Measurements from ENCODE around the gene FGF11. TPM values are rescaled to one million over a fixed set of nuclear protein-coding genes. Genes with fewer than 3 reads are reported as not detected.
"Not testable (repeated sequence)": the region's sequence is repeated elsewhere in the genome, so short reads cannot be mapped to it uniquely, and the experiment has no call there.

FGF11 gene
- total RNA-seq, 1 donor from 2014 or later, result 2.4 TPM

DNA sequence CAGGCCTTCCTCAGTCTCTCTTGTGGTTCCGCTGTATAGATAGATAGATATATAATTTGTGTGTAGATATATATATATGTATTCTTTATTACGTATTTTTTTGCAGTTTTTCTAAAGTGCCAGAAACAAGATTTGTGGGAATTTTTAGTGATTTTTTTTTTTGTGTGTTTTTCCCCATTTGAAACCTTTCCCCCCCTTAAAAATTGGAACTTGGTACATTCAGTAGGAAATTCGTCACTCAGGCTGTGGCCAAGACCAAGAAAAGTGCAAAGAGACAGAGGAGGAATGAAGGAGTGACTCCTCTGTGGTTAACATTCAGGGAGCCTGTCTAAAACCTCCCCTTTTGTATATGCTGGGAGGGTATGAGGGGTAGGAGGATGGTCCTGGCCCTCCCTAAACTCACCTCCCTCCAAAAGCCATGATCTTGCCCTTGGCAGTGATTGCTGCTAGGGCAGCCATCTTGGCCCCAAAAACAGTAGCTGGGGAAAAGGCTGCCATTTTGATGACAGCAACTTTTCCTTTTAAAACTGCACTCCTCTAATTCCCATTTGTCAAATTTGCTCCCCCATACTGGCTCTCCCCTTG lies 20.7 kb downstream of the FGF11 start:
- no peak for DNase-seq (ENCODE audit: low spot score)

DNA sequence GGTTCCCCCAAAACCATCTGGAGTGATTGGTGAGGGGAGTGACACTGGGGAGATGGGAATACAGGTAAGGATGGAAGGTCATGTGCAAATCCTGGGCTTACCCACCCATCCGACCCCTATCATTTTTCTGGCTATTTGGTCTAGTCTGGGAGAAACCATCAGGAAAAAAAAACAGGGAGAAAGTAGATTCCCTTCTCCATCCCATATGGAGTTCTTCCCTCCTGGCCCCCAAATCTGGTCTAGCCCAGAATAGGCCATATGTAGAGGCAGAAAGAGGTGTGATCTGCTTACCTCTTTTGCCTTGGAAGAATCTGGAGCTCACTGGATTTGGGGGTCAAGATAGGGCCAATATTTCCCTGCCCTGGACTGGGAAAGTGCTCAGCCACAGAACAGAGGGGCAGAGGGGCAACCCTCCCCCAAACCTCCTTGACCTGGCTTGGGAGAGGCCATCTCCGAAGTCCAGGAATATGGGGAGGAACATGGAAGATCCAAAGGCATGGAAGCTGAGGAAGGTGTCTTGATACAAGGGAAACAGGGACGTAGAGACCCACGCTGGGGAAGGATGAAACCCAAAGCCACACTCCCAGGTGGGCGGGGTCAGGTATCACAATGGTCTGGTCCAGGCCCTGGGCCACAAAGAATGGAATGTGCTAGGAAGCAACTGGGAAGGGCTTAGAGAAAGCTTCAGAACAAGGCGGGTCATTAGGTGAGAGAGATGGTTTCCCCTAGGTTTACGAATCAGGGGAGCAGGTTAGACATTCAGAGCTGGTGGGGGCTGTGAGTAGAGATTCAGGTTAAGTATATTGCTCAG lies 21.7 kb downstream of the FGF11 start:
- DNase-seq (ENCODE audit: low spot score), result no peak

DNA sequence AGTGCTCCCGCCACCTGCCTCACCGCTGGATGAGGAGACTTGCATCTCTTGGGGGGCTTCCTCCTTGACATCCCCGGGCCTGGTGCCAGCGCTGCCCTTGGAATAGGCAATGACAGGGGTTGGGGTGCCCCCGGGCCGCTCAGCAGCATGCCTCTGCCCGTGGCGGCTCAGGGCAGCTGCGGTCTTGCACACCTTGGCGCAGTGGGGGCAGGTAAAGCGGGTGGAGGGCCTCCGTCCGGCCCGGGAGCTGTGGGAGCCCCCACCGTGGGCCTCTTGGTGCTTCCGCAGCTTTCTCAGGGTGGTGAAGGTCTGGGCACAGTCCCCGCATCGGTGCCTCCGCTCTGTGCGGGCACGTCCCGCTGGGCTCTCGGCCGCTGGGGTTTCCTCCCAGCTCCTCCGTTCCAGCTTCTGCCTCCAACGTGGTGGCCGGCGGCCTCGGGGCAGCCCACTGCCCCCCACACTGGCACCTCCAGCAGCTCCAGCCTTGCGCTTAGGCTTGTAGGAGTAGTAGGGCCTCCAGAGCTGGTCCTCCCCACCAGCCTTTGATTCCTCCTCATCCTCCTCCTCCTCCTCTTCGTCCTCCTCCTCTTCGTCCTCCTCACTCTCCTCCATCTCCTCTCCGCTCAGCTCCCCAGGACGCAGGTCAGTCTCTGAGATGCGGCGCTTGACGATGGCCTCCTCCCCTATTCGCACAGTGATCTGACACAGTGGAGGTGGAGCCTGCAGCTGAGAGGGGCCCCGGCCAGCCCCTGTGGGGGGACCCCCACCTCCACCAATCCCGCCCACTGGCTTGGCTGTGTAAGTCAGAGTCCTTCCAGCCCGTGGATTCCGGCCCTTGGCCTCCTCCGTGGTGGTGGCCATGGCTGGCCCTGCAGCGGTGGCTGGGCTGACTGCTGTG lies 23.4 kb downstream of the FGF11 start:
- DNase-seq (ENCODE audit: low spot score), result no peak

DNA sequence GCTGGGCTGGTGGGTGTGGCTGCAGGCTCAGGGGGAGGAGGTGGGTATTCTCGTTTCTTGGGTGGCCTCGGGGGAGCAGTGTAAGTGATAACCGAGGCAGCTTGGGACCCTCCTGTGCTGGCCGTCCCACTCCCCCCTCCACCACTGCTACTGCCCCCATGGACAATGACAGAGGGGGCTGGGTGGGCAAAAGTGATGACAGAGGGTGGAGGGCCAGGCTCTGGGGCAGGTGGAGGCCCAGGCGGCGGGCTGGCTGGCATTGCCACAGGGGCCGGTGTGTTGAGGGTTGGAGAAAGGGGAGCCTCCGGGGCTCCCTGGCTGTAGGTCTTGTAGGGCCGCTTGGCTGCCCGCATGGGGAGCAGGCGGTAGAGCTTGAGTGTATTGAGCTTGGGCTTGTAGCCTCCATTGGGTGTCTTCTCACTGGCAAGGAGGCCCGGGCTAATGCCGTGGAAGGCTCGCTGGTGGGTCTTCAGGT lies 24.1 kb downstream of the FGF11 start:
- no peak for DNase-seq (ENCODE audit: low spot score)

DNA sequence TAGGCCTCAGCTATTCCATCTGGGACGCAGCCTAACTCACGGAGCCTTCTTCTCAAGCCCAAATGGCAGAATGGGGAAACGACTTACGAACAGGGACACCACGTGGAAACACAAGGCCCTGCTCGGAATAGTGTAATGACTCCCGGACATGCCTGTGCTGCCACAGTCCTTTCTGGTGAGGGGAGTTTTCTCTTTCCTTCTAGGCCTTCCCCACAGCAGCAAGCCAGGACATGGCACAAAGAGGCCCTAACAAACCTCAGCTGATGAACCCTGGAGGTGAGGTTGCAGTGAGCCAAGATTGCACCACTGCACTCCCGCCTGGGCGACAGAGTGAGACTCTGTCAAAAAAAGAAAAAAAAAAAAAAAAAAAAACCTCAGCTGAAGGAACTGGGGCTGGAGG lies 24.8 kb downstream of the FGF11 start:
- DNase-seq (ENCODE audit: low spot score), result no peak

DNA sequence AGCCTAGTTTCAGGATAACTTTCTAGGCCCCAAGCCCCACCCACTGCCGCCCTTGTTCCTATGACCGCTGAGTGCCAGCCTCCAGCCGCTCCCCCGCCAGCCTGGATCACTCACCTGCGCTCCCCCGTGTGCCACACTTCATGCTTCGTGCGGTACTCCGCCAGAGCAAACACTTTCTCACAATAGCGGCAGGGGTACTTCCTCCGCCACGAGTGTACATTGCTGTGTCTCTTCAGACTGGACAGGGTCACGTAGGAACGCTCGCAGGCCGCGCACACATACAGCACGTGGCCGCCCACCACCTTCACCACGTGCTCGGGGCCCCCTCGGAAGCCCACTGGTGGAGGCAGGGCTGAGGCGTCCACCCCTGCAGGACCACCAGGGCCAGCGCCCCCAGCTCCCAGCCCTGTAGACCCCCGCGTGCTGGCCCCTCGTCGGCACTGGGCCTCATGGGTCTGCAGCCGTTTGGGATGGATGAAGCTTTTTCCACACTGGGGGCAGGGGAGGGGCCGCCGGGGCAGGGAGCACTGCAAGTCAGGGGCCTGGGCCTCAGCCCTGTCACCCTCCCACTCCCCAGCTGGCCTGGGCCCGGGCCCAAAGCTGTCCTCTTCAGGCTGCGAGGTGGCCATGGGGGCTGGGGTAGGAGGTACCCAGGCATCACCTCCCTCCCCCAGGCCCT lies 26.4 kb downstream of the FGF11 start:
- no peak for DNase-seq (ENCODE audit: low spot score)

DNA sequence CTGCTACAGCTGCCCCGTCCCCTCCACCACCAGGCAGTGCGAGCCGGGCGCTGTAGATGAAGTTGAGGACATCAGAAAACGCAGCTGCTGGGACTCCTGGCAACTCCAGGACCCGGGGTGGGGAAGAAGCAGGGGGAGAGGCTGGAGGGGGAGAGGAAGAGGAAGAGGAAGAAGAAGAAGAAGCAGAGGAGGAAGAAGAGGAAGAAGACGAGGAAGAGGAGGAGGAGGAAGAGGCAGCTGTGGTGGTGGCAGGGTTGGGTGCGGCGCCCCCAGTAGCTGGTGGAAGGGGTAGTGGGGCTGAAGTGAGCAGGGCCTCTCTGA lies 27.0 kb downstream of the FGF11 start:
- DNase-seq (ENCODE audit: low spot score), result no peak

DNA sequence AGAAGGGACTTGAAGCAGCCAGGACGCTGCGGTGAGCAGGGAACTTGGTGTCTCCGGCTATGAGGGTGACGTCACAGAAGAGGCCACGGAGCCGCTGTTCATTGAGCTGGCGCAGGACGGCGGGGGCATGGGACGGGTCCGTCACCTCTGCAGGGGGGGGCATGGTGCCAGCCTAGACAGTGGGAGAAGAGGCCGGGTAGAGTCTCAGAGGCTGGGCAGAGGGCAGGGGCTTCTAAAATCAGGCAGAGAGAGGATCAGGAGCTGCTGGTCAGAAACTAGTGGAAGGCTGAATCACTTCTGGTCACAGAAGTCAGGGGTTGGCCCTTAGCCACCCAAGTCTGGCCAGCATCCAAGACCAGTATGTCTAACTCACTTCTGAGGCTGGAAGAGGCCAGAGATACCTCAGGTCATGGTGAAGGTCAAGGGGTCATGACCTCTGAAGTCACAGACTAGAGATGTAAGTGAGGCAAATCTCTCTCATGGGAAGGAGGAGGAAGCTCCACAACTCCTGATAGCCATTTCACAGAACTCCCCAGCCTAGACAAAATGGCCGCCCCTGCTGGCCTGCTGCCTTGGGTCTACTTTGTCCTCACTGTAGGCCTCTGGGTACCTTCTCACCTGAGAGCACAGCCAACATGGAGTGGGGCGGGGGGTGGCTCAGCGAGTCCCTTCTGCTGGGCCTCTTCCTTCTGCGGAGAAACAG lies 27.5 kb downstream of the FGF11 start:
- DNase-seq (ENCODE audit: low spot score), result no peak

DNA sequence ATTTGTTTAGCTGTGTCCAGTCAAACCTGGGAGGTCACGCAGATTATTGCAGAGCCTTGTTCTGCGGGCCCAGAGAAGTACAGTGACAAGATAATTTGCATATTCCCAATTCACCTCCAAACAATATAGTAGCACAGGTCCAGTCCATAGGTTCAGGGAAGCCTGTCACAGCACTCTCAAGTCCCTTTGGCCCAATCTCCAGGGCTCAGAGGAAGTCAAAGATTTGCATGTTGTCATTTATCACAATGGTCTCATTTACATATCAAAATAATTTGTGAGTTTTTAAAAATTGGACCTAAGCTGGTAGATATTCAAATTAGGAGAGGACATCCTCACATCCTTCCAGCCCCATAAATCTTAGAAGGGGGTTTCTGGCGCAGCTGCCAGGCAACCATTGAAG lies 28.2 kb downstream of the FGF11 start:
- no peak for DNase-seq (ENCODE audit: low spot score)

DNA sequence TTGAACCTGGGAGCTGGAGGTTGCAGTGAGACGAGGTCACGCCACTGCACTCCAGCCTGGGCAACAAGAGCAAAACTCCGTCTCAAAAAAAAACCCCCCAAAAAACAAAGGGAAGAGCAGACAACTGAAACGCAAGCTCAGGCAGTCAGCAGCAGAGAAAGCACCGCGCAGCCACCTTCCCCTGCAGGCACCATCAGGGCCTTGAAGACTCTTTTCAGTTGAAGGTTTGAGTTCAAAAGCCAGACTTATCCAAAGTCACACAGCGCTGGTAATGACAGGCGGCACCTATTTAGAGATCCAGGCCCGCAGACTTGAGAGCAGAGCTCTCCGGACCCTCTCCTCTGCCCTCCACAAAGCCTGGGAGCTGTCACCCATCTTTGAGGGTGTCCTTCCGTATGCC lies 29.0 kb downstream of the FGF11 start:
- no peak for DNase-seq (ENCODE audit: low spot score)

DNA sequence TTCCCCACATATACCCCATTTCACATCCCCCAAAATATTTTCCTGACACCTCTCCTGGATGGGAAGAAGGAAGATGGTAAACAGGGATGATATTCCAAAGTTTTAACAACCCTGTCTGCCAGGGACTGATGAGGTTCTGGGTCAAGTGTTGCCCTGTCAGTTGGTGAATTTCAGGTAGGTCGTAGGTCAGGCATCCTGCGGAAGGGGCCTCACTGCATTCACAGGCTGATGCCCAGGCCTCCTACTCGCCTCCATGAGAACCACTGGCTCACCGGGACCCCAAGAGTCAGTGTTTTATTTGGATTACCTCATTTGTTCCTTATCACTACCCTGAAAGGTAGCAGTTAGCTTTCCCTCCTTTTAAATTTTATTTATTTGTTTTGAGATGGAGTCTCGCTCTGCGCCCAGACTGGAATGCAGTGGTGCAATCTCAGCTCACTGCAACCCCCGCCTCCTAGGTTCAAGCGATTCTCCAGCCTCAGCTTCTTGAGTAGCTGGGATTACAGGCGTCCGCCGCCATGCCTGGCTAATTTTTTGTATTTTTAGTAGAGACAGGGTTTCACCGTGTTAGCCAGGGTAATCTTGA lies 29.6 kb downstream of the FGF11 start:
- no peak for DNase-seq (ENCODE audit: low spot score)

DNA sequence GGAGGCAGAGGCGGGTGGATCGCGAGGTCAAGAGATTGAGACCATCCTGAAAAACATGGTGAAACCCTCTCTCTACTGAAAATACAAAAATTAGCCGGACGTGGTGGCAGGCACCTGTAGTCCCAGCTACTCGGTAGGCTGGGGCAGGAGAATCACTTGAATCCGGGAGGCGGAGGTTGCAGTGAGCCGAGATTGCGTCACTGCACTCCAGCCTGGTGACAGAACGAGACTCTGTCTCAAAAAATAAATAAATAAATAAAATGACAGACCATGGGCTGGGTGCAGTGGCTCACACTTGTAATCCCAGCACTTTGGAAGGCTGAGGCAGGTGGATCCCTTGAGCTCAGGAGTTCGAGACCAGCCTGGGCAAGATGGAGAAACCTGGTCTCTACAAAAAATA lies 30.5 kb downstream of the FGF11 start:
- not testable (repeated sequence) for DNase-seq (ENCODE audit: low spot score)

DNA sequence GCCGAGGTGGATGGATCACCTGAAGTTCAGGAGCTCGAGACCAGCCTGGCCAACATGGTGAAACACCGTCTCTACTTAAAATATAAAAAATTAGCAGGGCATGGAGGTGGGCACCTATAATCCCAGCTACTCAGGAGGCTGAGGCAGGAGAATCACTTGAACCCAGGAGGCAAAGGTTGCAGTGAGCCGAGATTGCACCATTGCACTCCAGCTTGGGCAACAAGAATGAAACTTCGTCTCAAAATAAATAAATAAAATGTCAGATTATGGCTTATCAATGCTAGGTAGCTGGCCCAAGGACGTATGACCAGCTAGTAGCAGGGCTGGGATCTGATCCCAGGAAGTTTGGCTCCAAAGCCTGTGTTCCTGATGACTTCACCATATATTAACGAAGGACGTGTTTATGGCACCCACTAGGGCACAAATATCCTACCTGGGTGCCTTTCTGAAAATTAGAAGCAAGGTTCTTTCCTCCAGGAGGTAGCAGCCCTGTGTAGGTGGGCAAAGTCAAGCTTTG lies 31.2 kb downstream of the FGF11 start:
- DNase-seq (ENCODE audit: low spot score), result not testable (repeated sequence)

DNA sequence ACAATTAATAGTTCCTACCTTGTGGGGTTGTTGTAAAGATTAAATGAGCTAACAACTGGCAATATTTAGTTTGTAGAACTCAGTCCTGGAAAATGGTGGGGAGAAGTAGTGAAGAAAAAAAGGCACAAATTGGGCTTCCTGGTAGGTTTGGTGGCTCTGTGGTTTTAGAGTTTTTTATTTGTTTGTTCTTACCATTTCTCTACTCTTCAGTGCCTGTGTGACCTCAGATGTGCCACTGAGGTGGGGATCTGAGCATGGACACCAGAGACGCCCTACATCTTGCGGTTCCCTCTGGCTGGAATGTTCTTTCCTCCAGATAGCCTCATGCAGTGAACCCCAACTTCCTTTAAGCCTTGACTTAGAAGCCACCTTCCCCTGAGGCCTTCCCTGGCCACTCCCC lies 32.4 kb downstream of the FGF11 start:
- no peak for DNase-seq (ENCODE audit: low spot score)

DNA sequence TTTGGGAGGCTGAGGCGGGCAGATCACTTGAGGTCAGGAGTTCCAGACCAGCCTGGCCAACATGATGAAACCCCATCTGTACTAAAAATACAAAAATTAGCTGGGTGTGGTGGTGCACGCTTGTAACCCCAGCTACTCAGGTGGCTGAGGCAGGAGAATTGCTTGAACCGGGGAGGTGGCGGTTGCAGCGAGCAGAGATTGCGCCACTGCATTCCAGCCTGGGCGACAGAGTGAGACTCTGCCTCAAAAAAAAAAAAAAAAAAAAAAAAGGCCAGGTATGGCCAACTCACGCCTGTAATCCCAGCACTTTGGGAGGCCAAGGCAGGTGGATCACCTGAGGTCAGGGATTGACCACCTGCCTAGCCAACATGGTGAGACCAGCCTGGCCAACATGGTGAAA lies 35.5 kb downstream of the FGF11 start:
- DNase-seq (ENCODE audit: low spot score), result not testable (repeated sequence)

DNA sequence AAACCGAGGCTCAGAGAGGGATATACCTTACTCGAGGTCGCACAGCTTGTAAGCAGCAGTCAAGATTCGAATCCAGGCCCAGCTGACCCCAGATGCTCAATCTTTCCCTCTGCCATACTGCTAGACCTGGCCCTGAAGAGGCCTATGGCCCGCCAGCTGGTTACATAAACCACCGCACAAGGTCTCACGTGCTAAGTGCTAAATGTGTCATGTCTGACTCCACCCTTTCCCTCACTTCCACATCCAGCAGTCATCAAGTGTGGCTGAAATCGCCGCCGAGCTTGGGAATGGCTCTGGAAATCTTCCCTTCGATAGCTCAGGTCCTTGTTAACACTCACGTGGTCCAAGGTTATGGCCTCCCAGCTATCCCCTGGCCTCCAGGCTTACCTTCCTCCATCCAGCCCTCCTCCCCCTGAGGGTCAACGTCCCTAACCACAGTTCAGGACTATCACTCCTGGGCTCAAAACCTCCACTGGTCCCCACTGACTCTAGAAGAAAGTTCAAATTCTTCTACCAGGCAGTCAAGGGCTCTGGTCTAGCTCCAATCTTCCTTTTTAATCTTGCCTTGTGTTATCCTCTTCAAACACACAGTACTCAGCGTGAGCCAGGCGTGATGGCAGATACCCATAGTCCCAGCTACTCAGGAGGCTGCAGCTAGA lies 36.6 kb downstream of the FGF11 start:
- no peak for DNase-seq (ENCODE audit: low spot score)

DNA sequence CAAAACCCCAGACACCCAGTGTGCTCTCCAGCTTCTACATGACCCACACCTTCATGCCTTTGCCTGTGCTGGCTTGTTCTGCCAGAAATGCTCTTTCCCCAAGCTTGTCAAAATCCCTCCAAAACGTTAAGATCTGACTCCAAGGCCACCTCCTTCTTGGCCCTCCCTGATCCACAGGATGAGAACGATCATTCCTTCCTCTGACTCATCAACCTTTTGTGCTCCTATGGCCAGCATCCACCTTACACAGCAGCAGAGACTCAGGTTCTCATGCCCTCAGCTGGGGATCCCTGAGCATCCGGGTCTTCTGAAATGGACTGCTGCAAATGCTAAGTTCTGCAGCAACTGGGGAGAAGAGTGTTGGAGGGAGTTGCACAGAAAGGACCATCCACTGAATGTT lies 37.2 kb downstream of the FGF11 start:
- no peak for DNase-seq (ENCODE audit: low spot score)

DNA sequence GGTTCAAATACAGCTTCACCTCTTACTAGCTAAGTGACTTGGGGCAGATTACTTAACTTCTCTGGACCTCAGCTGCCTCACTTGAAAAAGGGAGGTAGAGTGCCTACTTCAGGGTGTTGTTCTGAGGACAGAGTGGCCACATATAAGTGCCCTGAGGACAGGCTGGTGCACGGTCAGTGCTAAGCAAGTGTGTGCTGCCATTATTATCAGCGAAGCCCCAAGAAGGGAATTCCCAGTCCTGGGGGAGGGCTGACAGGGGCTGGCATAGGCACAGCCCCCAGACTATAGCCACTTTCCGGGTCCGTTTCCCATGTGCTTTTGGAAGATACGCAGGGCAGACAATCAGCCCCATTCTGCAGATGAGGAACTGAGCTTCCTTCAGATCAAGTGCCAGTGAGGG lies 37.6 kb downstream of the FGF11 start:
- DNase-seq (ENCODE audit: low spot score), result no peak

DNA sequence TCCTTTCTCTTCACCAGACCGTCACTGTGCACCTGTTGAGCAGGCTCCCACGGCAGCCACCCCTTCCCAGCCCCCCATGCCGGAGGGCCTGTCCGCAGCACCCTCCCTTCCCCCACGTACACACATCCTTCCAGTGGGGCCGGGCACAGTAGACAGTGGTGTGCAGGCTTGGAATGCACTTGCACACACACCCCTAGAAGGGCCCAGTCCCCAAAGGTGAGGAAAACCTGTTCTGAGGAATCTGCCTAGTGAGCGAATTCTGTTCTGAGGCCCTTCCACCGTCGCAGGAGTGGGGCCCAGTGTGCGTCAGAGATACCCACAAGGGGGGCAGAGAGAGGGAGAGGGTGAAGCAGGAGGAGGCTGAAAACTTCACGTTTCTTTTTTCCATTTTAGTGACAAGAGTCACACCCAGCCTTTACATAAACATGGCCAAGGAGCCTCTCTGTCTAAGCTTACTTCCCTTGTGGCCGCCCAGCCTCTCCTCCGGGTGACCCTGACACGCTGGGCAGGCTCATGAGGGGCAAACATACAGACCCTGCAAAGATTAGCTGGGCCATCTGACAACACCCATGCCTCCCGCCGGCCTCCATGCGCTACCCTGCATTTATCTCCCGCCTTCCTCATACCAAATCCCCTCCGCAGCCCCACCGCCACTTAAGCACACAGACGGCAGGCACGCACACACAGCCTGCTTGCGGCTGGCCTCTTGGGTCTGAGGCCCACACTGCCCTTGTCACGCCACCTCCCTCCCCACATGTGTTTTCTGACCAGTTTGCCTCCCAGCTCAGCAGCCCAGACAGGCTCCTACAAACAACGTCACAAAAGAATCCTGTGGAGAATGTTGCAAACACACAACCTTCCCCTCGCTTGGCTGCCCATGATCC lies 38.3 kb downstream of the FGF11 start:
- DNase-seq (ENCODE audit: low spot score), result no peak
